KMS-11 (cell line): ENCODE data around the gene PPFIA1.

Source experiments
- H2AFZ ChIP-seq: fragments of 200-600 bp; sonication (generic); 2 replicates; pipeline ENCODE4 v1.6.1; 2016; ENCODE audit warnings: antibody characterized with exemption, mixed run types, low read depth
- H3K27ac ChIP-seq: fragments of 200-600 bp; sonication (generic); 2 replicates; pipeline ENCODE4 v1.6.1; 2016; ENCODE audit warnings: mild to moderate bottlenecking, mixed run types
- H3K27me3 ChIP-seq: fragments of 200-600 bp; sonication (generic); 2 replicates; pipeline ENCODE4 v1.6.1; 2017; ENCODE audit warnings: mild to moderate bottlenecking, low read depth, mixed run types, moderate library complexity; ENCODE audit not compliant: insufficient read depth
- H3K36me3 ChIP-seq: fragments of 200-600 bp; sonication (generic); 2 replicates; pipeline ENCODE4 v1.6.1; 2017; ENCODE audit warnings: mild to moderate bottlenecking, mixed run types; ENCODE audit not compliant: insufficient read depth
- H3K4me1 ChIP-seq: fragments of 200-600 bp; sonication (generic); 2 replicates; pipeline ENCODE4 v1.6.1; 2016; ENCODE audit warnings: mild to moderate bottlenecking, low read depth, mixed run types; ENCODE audit not compliant: poor library complexity, severe bottlenecking
- H3K4me2 ChIP-seq: fragments of 200-600 bp; sonication (generic); 2 replicates; pipeline ENCODE4 v1.7.0; 2016; ENCODE audit warnings: mild to moderate bottlenecking, mixed run types
- H3K4me3 ChIP-seq: fragments of 200-600 bp; sonication (generic); IDR thresholded peaks from 2 replicates; pipeline ENCODE4 v1.6.1; 2017; ENCODE audit warnings: low read depth, low read length, mixed read lengths; ENCODE audit not compliant: insufficient read depth
- H3K79me2 ChIP-seq: fragments of 200-600 bp; sonication (generic); 2 replicates; pipeline ENCODE4 v1.6.1; 2016; ENCODE audit warnings: low read depth, mixed run types; ENCODE audit not compliant: insufficient read depth
- H3K9ac ChIP-seq: fragments of 200-600 bp; sonication (generic); 2 replicates; pipeline ENCODE4 v1.6.1; 2016; ENCODE audit warnings: mild to moderate bottlenecking, mixed run types
- H4K20me1 ChIP-seq: fragments of 200-600 bp; sonication (generic); 2 replicates; pipeline ENCODE4 v1.6.1; 2016; ENCODE audit warnings: mild to moderate bottlenecking, mixed run types; ENCODE audit not compliant: insufficient read depth
- CTCF ChIP-seq: fragments of 200-600 bp; sonication (generic); conservative IDR thresholded peaks from 2 replicates; pipeline ENCODE4 v1.6.1; 2017; ENCODE audit warnings: low read depth, mild to moderate bottlenecking, antibody characterized with exemption, low read length, moderate library complexity, mixed read lengths

Gene PPFIA1

DNA sequence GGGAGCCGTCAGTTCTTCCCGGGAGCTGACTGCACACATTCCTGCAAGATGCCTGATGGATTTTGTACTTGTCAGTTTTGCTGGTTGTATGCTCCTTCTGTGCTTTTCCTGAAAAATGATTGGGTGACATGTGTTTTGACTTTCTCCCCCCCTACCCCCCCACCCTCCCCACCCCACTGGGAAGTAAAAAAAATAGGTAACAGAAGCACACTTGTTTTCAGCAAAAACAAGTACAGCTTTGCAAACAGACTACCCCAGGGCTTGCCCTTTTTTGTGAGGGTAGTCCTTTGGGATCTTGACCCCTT is 1.1 kb downstream of the PPFIA1 start:
- no peaks in the 10 kb centered on the region; the same call in 1 of the 2 replicates for H3K36me3 ChIP-seq
- H3K27ac ChIP-seq, result no peak overlapping the region
- peaks cover 29% of the 10 kb centered on the region; the same call in 1 of the 2 replicates for H3K79me2 ChIP-seq
- peak overlapping the region; percentile 80 for H3K4me2 ChIP-seq
- H4K20me1 ChIP-seq, result no peaks in the 10 kb centered on the region
- peaks cover 24% of the 10 kb centered on the region for H3K4me1 ChIP-seq
- no peak for TF ChIP-seq CTCF
- H3K4me3 ChIP-seq, result no peak overlapping the region
- H3K9ac ChIP-seq, result no peak overlapping the region; the same call in 1 of the 2 replicates
- H3K27me3 ChIP-seq, result no peaks in the 10 kb centered on the region
- H2AFZ ChIP-seq, result no peak overlapping the region

GRCh38 chr11:70272009-70272408 is 1.5 kb downstream of the PPFIA1 start:
- Histone ChIP-seq H3K27ac (no peak overlapping the region), H3K4me3 (no peak overlapping the region)

GRCh38 chr11:70278994-70279393 is 8.5 kb downstream of the PPFIA1 start:
- H3K36me3 ChIP-seq, result no peaks in the 10 kb centered on the region

More at GRCh38 chr11:70272009-70272408, 1.5 kb downstream of the PPFIA1 start:
- H3K27me3 ChIP-seq, result no peaks in the 10 kb centered on the region
- no peak for TF ChIP-seq CTCF
- peak overlapping the region; percentile 25; the same call in 1 of the 2 replicates for H3K4me2 ChIP-seq
- H3K79me2 ChIP-seq, result peaks cover 29% of the 10 kb centered on the region; the same call in 1 of the 2 replicates
- H3K36me3 ChIP-seq, result no peaks in the 10 kb centered on the region; the same call in 1 of the 2 replicates
- H4K20me1 ChIP-seq, result no peaks in the 10 kb centered on the region
- H3K9ac ChIP-seq, result no peak overlapping the region
- no peak overlapping the region for H2AFZ ChIP-seq
- H3K4me1 ChIP-seq, result peaks cover 24% of the 10 kb centered on the region

DNA sequence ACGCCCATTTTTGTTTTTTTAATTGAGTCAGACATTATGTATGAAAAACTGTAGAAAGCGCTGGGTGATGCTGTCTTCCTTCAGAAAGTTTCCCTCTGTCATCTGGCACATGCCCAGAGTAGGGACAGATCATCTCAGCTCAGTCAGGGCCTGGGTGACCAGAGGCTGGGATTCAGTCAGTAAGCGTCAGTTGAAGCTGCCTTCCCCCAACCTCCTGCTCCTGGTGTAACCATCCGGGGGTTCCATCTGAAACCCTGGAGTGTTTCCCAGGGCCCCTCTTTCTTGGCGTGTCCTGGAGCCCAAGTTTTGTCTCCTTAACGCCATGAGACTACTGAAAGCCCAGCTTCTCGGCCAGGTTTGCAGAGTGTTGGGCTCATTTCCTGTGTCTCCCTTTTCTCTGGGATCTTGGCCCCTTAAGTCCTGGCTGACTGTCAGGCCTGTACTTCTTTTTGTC is 10.7 kb downstream of the PPFIA1 start:
- no peaks in the 10 kb centered on the region for H4K20me1 ChIP-seq
- H3K4me3 ChIP-seq, result no peak overlapping the region
- H3K27ac ChIP-seq, result no peak overlapping the region
- H3K4me2 ChIP-seq, result no peak overlapping the region
- H3K4me1 ChIP-seq, result no peaks in the 10 kb centered on the region
- H3K9ac ChIP-seq, result no peak overlapping the region
- peaks cover 5% of the 10 kb centered on the region; the same call in 1 of the 2 replicates for H3K79me2 ChIP-seq
- H3K27me3 ChIP-seq, result no peaks in the 10 kb centered on the region
- TF ChIP-seq CTCF, result no peak
- H2AFZ ChIP-seq, result no peak overlapping the region
- no peaks in the 10 kb centered on the region for H3K36me3 ChIP-seq

More at GRCh38 chr11:70278994-70279393, 8.5 kb downstream of the PPFIA1 start:
- Histone ChIP-seq H3K79me2 (peaks cover 14% of the 10 kb centered on the region; the same call in 1 of the 2 replicates), H2AFZ (no peak overlapping the region), H3K4me1 (no peaks in the 10 kb centered on the region), H4K20me1 (no peaks in the 10 kb centered on the region), H3K9ac (no peak overlapping the region), H3K4me3 (no peak overlapping the region), H3K27ac (no peak overlapping the region), H3K27me3 (no peaks in the 10 kb centered on the region), H3K4me2 (no peak overlapping the region)
- TF ChIP-seq CTCF, result no peak
